Activated gamma-delta T cell (primary cell): ENCODE data around the gene ASB18.
"Not testable (repeated sequence)": the region's sequence is repeated elsewhere in the genome, so short reads cannot be mapped to it uniquely, and the experiment has no call there.

ENCODE experiments used
- DNase-seq: peaks from one replicate; lab custom pipeline; 2025; lab: John Stamatoyannopoulos, UW

ASB18 gene

DNA sequence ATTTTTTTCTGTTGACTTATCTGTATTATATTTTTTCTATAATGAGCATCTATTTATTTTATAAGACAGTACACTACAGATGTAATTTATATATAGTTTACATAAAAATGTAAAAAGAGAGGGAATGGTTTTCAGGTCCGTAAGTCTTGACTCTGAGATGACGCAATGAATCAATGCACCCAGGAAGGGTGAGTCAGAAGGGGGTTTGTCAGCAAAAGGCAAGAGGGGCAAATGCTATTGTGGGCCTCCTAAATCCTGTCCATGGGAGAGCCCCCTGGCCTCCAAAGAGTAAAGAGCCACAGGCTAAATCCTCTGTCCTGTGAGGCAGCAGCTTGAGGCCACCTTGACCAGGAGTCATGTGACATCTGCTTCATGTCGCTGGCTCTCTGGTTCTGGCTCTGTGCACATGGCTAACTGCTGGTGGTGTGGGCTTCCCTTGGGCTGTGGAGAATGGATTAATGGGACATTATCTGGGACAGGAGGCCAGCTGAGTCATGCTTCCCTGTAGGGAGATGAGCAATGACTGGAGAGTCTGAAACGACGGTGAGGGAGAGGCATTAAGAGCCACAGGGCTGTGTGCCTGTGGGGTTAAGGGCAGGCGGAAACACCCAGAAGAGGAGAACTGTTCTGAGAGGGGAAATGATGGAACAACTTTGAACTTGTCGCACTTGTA is 22.8 kb upstream of the ASB18 start:
- no peak for DNase-seq

- no peak for DNase-seq
These were observed 20.0 kb upstream of the ASB18 start for GRCh38 chr2:236284208-236284607.

DNA sequence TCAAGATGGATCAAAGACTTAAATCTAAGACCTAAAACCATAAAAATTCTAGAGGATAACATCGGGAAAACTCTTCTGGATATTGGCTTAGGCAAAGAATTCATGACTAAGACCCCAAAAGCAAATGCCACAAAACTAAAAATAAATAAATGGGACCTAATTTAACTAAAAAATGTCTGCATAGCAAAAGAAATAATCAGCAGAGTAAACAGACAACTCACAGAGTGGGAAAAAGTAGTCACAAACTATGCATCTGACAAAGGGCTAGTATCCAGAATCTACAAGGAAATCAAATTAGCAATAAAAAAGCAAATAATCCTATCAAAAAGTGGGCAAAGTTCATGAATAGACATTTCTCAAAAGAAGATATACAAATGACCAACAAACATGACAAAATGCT is 18.2 kb upstream of the ASB18 start:
- DNase-seq, result no peak

- DNase-seq, result no peak
These were observed 17.2 kb upstream of the ASB18 start for GRCh38 chr2:236281423-236281822.

DNA sequence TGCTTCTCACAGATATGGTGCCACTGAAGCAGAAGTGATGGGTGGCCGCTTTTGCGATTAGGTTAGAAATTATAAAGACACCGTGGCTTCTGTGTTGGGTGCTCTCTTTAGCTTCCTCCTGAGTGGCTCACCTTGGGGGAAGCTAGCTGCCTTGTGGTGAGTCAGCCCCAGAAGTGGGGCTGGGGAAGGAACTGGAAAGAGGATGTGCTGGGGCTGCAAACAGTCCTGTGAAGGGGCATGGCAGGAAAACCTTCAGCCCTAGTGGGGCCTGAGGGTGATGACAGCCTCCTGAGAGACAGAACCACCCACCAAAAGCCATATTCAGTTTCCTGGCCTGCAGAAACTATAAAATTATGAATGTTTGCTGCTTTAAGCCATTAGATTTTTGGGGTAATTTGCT is 8.9 kb upstream of the ASB18 start:
- no peak for DNase-seq

GRCh38 chr2:236271851-236272250 is 7.6 kb upstream of the ASB18 start:
- DNase-seq, result no peak

- not testable (repeated sequence) for DNase-seq
These were observed 5.7 kb upstream of the ASB18 start for GRCh38 chr2:236269876-236270275.

- no peak for DNase-seq
These were observed 1.5 kb upstream of the ASB18 start for GRCh38 chr2:236265675-236266074.

DNA sequence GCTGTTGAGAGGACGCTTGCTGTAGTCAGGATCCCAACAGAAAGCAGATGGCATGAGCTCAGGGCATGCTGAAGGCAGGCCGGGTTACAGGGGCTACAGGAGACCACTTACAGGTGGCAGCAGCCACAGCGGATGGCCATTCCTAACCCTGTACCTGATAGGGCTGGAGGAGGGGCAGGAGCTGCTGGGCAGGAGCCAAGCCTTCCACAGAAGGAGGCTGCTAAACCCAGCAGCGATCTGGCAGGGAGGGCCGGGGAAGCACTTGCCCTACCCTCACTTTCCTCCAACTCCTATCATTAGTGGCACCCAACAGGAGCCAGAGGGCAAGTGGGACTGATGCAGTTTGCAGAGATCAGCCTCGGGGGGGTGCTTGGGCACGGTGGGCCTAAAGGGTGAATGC is 2.0 kb downstream of the ASB18 start:
- no peak for DNase-seq

DNA sequence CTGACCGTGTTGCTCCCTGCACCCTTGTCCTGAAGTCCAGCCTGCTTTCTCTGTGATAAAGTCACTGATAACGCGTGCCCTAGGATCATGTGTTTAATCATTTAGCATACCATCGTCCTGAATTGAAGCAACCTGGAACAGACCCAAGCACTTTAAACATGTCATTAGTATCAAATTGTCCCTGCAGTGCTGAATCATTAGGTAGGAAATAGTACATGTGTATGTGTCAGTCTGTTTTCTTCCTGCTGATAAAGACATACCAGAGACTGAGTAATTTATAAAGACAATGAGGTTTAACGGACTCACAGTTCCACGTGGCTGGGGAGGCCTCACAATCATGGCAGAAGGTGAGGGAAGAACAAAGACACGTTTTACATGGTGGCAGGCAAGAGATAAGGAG is 2.8 kb downstream of the ASB18 start:
- DNase-seq, result no peak

DNA sequence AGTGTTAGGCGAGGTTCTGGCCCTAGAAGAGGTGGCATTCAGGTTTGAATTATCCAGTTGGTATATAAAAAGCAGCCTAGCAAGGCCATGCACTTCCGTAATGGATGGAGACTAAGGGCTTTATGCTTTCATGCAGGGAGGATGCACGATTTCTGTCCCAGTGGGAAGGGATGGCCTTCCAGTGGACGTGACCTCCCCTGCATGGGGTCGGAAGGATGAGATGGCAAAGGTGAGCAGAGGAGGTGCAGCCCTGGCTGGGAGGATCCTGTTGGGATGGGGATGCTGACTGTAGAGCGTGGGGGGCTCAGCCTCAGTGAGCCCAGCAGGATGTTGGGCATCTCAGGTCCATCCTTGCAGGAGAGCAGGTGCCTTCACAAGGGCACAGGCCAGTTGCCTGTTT is 4.8 kb downstream of the ASB18 start:
- DNase-seq, result no peak

GRCh38 chr2:236257575-236257974 is 6.6 kb downstream of the ASB18 start:
- no peak for DNase-seq

DNA sequence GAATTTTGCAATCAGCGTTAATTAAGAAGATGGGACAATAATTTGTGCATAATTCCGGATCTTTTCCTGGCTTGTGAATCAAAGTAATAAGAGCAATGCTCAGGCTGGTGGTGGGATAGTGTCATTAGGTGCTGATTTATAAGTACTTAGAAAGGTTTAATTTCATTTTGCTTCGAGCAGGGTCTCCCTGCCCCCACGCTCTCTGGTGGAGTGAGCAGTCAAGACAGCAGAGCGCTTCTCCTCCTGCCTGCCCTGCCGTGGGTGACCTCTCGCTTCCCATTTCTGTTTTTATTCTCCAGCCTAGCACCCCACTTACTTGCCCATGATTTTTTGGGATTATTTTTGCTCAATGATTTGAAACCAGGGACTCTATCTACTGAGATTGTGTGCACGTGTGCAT is 7.1 kb downstream of the ASB18 start:
- DNase-seq, result no peak

DNA sequence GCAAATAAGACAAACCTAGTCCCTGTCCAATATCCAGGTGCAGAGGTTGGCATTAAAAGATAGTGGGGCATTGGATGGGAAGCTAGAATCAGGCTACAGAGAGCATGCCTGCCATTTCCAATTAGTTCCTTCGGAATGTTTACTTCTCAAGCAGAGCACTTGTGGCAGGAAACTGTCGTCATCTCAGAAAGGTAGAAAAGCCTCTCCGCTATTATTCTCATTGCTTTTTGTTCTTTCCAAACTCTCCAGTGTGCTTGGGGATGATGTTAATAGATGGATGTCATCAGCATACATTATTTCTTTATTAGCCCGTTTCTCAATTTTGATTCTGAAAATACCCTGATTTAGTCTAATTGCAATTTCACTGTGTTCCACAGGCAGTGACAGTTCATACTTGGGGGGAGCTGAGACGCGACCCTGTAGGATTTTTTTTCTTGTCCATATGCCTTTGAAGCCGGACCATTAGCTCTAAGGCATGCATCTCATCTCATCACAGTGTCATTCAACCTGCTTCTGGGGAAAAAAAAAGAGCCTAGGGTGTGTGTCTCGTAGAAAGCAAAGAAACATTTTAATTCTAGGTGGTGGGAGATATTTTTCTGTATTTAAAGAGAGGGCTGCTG is 7.7 kb downstream of the ASB18 start:
- no peak for DNase-seq

DNA sequence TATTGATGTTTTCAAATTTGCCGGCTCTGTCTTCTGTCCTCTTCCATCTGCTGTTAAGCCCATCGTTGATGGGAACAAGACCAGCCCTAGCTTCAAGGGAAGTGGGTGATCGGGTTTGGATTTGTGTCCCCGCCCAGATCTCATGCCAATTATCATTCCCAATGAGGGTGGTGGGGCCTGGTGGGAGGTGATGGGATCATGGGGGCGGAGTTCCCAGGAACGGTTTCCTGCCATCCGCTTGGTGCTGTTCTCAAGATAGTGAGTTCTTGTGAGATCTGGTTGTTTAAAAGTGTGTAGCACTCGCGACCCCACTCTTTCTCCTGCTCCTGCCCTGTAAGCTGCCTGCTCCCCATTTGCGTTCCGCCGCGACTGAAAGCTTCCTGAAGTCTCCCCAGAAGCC is 9.5 kb downstream of the ASB18 start:
- no peak for DNase-seq

DNA sequence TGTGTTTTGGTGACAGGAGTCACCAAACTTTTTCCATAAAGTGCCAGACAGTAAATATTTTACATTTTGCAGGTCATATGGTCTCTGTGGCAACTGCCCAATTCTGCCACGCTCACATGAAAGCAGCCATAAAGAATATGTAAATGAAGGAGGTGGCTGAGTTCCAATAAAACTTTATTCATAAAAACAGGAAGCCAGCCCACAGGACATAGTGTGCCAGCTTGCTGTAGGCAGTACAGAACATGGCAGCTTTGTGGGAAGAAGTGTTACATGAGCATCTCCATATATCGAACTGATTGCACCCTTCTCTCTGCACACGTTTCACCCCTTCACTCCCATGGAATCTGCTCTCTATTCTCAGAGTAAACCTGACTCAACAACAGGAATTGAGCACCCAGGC is 10.2 kb downstream of the ASB18 start:
- no peak for DNase-seq

DNA sequence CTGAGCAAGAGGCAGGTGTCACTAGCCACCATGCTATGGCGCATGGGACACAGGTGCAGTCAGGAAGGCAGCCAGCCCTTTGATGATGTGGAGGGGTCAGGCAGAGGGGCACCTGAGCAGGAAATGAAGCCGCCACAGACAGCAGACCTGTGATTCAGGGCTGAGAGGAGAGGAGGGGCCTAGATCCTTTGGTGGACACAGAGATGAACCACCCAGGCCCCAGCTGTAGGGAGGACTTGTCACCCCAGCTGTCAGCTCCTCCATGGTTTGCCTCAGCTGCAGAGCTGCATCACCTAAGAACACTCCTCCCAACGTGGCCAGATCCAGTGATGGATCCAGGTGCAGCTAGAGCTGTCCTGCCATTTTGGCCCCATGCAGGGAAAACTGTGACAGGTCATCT is 11.6 kb downstream of the ASB18 start:
- no peak for DNase-seq

- DNase-seq, result no peak
These were observed 13.2 kb downstream of the ASB18 start for GRCh38 chr2:236250909-236251579.

DNA sequence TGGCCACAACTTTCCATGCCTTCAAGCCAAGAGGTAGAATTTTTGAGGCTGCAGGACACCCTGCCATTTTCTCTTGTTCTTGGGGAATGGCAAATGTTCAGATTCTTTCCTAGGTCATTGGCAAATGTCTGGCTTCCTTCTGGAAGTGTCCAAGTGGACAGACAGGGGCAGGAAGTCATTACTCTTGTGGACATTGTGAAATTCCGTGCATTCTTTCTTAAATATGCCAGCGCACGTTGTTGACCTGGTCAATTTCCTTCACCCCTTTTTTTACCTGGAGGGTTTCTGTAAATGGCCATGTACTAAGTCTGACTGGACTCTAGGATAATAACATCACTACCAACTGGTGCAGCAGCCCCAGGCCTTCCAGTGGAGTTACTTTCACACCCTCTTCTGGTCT is 13.9 kb downstream of the ASB18 start:
- DNase-seq, result no peak

DNA sequence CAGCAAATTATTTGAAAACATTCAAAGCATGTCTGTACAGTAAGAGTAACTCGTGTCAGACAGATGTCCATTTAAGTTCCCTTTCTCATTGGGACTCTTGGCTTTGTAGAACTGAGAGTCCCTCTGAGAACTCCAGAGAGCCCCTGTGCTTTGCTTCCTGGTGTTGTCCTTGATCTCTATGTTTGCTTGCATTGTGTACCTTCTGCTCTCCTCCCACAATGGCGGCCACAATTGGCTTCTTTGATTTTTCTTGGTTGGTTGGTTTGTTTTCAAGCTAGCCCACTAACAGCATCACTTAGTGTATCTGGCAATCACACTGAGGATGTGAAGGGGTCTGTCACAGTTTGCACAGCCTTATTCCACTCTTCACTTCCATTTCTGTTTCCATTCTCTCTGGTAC is 15.1 kb downstream of the ASB18 start:
- no peak for DNase-seq

DNA sequence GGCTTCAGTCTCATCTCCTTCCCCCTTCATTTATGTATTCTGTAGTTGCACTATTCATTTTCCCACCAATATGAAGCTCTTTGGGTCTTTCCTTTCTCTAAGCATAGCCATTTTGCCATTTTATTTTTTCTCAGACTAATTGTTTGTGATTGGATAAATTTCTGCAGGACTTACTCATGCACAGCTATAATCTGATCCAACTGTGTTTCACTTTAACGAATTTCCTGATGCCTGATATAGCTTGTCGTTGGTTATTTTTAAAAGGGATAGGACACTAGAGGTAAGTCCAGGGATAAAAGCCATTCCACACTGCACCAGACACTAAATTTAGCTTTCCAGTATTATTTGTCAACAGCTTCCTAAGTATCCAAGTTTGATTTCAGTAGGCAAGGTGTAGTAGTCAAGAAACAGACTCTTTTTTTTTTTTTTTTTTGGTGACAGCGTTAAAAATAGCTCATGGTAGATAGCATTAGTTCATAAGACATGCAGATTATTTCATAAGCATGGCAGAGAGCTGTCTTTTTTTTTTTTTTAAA is 17.4 kb downstream of the ASB18 start:
- DNase-seq, result no peak

GRCh38 chr2:236244256-236244655 is 19.9 kb downstream of the ASB18 start:
- no peak for DNase-seq

- DNase-seq, result no peak
These were observed 22.1 kb downstream of the ASB18 start for GRCh38 chr2:236242057-236242495.
